ENCODE data around the gene IL21R.

Gene IL21R

DNA sequence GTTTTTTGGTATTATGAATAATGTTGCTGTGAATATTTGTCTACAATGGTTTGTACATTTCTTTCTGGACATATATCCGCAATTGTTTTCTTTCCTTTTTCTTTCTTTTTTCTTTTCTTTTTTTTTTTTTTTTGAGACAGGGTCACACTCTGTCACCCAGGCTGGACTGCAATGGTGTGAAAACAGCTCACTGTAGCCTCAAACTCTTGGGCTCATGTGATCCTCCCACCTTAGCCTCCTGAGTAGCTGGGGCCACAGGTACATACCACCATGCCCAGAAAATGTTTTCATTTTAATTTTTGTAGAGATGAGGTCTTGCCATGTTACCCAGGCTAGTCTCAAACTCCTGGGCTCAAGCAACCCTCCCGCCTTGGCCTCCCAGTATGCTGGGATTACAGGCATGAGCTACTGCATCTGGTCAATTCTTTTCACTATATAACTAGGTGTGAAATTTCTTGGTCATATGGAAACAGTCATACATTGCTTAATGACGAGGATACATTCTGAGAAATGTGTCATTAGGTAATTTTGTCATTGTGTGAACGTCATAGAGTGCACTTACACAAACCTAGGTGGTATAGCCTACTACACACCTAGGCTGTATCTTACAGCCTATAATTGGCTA is 15.2 kb downstream of the IL21R start:
- no peak for ATAC-seq
- TF ChIP-seq OSR1 (CRISPR knock-in tag; IDR thresholded peaks at IDR 0.05) (no peak), TCF4 (CRISPR knock-in tag; IDR thresholded peaks at IDR 0.05; ENCODE audit: borderline replicate concordance) (no peak), ARNTL (CRISPR knock-in tag; IDR thresholded peaks at IDR 0.05; ENCODE audit: borderline replicate concordance, low read depth) (no peak), GLIS3 (CRISPR knock-in tag; IDR thresholded peaks at IDR 0.05) (no peak)

DNA sequence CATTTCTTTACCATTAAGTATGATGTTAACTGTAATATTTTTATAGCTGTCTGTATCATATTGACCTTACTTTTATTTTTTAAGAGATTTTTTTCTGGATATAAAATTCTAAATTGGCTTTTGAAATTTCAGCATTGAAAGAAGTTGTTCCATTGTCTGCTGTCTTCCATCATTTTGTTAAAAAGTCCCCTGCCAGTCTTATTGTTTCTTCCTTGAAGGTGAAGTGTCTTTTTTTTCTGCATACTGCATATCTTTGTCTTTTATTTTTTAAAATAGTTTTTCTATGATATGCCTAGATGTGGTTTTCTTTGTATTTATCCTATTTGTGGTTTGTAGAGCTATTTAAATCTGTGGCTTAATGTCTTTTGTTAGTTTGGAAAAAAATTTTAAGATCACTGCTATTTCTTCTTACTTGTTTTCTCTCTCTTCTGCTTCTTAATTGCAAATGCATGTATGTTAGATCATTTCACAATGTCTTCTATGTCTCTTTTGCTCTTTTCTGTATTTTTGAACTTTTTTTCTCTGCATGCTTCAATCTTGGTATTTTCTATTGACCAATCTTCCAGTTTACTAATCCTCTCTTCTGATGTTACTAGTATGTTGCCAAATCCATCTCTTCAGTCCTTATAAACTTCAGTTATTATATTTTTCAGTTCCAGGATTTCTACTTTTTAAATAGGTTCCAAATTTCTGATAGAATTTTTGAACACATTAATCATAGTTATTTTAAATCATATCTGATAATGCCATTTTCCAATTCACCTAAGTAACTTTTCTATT is 20.2 kb downstream of the IL21R start:
- no peak for ATAC-seq
- TF ChIP-seq ZNF565 (CRISPR knock-in tag; conservative IDR thresholded peaks at IDR 0.05; ENCODE audit: low read depth) (no peak), ZFP30 (CRISPR knock-in tag; IDR thresholded peaks at IDR 0.05) (peak; percentile 90), TOX (CRISPR knock-in tag; IDR thresholded peaks at IDR 0.05; ENCODE audit: borderline replicate concordance) (no peak), OSR1 (CRISPR knock-in tag; IDR thresholded peaks at IDR 0.05) (no peak)

DNA sequence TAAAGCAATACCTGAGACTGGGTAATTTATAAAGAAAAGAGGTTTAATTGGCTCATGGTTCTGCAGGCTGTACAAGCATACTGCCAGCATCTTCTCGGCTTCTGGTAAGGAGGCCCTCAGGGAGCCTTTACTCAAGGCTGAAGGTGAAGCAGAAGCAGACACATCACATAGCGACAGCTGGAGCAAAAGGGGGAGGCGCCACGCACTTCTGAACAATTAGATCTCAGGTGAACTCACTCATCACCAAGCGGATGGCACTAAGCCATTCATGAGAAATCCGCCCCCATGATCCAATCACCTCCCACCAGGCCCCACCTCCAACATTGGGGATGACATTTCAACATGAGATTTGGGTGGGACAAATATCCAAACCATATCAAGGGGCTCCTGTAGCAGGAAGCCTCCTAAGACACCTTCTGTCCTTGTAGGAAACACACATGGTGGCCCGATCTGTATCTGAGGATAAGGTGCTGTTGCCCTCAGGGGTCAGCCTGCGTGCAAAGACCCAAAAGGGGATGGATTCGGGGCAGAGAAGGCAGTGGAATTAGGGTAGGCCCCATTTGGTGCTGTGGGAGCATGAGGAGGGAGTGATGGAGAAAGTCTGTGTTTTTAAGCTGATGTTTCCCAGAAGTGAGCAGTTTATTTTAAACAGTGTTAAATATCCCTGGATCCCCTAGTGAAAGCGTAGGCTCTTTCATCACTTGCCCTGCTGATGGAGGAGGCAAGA is 23.0 kb downstream of the IL21R start:
- no peak for TF ChIP-seq OSR1 (CRISPR knock-in tag; IDR thresholded peaks at IDR 0.05)
- no peak for TF ChIP-seq ARNTL (CRISPR knock-in tag; IDR thresholded peaks at IDR 0.05; ENCODE audit: borderline replicate concordance, low read depth)
- no peak for TF ChIP-seq GLIS3 (CRISPR knock-in tag; IDR thresholded peaks at IDR 0.05)
- TF ChIP-seq BACH2 (CRISPR knock-in tag; IDR thresholded peaks at IDR 0.05; ENCODE audit: borderline replicate concordance): no peak
- no peak for TF ChIP-seq ZNF565 (CRISPR knock-in tag; conservative IDR thresholded peaks at IDR 0.05; ENCODE audit: low read depth)
- no peak for ATAC-seq

DNA sequence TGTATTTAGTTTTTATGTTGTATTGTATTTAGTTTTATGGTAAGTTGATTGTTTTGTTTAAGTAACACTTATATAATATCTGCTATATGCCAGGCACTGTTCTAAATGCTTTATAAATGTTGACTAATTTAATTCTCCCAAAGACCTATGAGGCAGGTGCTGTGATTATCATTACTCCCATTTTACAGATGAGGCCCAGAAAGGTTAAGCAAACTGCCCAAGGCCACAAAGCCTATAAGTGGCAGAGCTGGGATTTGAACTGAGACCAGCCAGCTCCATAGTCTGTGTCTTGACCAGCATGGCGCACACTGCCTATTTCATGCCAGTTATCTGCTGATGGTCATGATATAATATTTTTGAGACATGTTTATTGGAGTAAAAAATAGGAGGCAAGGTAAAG is 24.0 kb downstream of the IL21R start:
- TF ChIP-seq, protein P1, sequence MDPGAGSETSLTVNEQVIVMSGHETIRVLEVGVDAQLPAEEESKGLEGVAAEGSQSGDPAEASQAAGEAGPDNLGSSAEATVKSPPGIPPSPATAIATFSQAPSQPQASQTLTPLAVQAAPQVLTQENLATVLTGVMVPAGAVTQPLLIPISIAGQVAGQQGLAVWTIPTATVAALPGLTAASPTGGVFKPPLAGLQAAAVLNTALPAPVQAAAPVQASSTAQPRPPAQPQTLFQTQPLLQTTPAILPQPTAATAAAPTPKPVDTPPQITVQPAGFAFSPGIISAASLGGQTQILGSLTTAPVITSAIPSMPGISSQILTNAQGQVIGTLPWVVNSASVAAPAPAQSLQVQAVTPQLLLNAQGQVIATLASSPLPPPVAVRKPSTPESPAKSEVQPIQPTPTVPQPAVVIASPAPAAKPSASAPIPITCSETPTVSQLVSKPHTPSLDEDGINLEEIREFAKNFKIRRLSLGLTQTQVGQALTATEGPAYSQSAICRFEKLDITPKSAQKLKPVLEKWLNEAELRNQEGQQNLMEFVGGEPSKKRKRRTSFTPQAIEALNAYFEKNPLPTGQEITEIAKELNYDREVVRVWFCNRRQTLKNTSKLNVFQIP (CRISPR knock-in tag; IDR thresholded peaks at IDR 0.05; ENCODE audit: borderline replicate concordance, low read depth): no peak
- TF ChIP-seq OSR1 (CRISPR knock-in tag; IDR thresholded peaks at IDR 0.05) (no peak), BACH2 (CRISPR knock-in tag; IDR thresholded peaks at IDR 0.05; ENCODE audit: borderline replicate concordance) (no peak)
- no peak for ATAC-seq

DNA sequence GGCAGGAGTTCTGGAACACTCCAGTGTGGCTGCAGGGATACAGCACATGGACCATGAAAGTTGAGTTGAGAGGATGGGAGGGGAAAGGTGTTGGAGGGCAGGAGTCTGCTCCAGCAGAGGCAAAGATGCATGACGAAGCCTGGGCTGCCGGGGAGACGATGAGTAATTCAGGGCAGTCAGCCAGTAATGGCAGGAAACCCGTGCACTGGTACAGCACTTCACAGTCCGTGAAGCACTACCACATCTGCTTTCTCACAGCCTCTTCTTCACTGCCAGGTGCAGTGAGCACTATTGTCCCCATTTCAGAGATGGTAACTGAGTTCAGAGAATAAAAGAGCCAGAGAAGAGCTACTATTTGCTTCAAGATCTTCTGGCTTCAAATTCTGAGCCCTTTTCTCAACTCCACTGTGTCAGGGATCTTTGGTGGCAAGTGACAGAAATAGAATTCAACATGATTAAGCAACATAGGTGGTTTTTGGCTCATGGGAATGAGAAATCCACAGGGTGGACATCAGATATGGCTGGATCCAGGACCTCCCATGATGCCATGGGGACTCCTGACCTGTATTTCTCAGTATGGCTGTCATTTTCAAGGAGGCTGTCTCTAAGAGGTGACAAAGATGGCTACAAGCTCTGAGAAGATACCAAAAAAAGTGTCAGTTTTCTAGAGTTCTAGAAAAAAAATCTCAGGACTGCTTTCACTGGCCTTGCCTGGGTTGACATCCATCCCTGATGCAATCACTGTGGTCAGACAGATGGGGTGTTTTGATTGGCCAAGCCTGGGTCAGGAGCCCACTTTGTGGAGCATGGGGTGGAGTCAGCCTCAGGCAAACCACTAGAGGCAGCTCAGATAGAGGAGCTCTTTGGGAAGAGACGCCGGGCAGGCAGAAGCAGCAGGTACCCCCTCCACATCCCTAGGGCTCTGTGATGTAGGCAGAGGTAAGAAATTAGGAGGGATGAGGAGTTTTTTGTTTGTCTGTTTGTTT is 24.7 kb downstream of the IL21R start:
- TF ChIP-seq SNAI2 (CRISPR knock-in tag; IDR thresholded peaks at IDR 0.05) (no peak), ZNF70 (CRISPR knock-in tag; IDR thresholded peaks at IDR 0.05) (no peak), TOX (CRISPR knock-in tag; IDR thresholded peaks at IDR 0.05; ENCODE audit: borderline replicate concordance) (no peak)
- ATAC-seq: peak; percentile 97

DNA sequence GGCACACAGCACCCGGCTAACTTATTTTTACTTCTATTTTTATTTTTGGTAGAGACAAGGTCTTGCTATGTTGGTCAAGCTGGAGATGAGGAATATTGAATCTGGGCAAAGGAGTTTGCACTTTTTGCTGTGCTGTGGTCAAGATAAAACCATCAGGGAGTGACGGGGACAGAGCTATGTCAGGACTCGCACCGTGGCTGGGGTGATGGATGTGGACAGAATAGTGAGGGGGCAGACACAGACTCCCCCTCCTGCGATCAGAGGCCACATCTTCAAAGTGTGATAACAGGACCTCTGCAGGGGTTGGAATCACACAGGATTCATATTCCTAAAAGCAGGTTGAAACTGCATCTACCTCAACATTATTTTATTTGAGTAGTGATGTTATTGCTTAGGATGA is 25.6 kb downstream of the IL21R start:
- ATAC-seq: no peak
- TF ChIP-seq, protein P2, sequence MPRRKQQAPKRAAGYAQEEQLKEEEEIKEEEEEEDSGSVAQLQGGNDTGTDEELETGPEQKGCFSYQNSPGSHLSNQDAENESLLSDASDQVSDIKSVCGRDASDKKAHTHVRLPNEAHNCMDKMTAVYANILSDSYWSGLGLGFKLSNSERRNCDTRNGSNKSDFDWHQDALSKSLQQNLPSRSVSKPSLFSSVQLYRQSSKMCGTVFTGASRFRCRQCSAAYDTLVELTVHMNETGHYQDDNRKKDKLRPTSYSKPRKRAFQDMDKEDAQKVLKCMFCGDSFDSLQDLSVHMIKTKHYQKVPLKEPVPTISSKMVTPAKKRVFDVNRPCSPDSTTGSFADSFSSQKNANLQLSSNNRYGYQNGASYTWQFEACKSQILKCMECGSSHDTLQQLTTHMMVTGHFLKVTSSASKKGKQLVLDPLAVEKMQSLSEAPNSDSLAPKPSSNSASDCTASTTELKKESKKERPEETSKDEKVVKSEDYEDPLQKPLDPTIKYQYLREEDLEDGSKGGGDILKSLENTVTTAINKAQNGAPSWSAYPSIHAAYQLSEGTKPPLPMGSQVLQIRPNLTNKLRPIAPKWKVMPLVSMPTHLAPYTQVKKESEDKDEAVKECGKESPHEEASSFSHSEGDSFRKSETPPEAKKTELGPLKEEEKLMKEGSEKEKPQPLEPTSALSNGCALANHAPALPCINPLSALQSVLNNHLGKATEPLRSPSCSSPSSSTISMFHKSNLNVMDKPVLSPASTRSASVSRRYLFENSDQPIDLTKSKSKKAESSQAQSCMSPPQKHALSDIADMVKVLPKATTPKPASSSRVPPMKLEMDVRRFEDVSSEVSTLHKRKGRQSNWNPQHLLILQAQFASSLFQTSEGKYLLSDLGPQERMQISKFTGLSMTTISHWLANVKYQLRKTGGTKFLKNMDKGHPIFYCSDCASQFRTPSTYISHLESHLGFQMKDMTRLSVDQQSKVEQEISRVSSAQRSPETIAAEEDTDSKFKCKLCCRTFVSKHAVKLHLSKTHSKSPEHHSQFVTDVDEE (CRISPR knock-in tag; IDR thresholded peaks at IDR 0.05): no peak
- TF ChIP-seq, protein P1 (CRISPR knock-in tag; IDR thresholded peaks at IDR 0.05; ENCODE audit: borderline replicate concordance, low read depth): no peak
- no peak for TF ChIP-seq ESRRG (CRISPR knock-in tag; IDR thresholded peaks at IDR 0.05)
- no peak for TF ChIP-seq OSR1 (CRISPR knock-in tag; IDR thresholded peaks at IDR 0.05)
- no peak for TF ChIP-seq CSDC2 (CRISPR knock-in tag; IDR thresholded peaks at IDR 0.05)
- TF ChIP-seq ARNTL (CRISPR knock-in tag; IDR thresholded peaks at IDR 0.05; ENCODE audit: borderline replicate concordance, low read depth): no peak
- TF ChIP-seq ZFP30 (CRISPR knock-in tag; IDR thresholded peaks at IDR 0.05): no peak
- TF ChIP-seq ZNF70 (CRISPR knock-in tag; IDR thresholded peaks at IDR 0.05): no peak
- no peak for TF ChIP-seq ZNF565 (CRISPR knock-in tag; conservative IDR thresholded peaks at IDR 0.05; ENCODE audit: low read depth)
- TF ChIP-seq PPARA (CRISPR knock-in tag; IDR thresholded peaks at IDR 0.05; ENCODE audit: borderline replicate concordance): no peak
